GM21390 (cell line): ENCODE measurements around the gene PGK2.

Experiments
- ATAC-seq: cut with Tn5 transposase; IDR thresholded peaks from one replicate; pipeline ENCODE4 v1.9.1; 2021; ENCODE audit not compliant: unreplicated experiment

Gene PGK2

GRCh38 chr6:49739423-49739822 is 47.7 kb downstream of the PGK2 start:
- ATAC-seq: no peak

- no peak for ATAC-seq
These were observed 51.0 kb downstream of the PGK2 start for GRCh38 chr6:49736017-49736508.
